Hypothalamus (tissue), 51 donors: ENCODE measurements around the gene PLCH1.
"Not testable (repeated sequence)": the region's sequence is repeated elsewhere in the genome, so short reads cannot be mapped to it uniquely, and the experiment has no call there.

Experiments used
- DNase-seq, 51 donors: peaks; one replicate each; lab custom pipeline; 2025; lab: John Stamatoyannopoulos, UW

PLCH1 gene

GRCh38 chr3:155614410-155614809 lies 130.5 kb downstream of the PLCH1 start:
- not testable (repeated sequence) for DNase-seq

- no peak for DNase-seq
These were observed 133.4 kb downstream of the PLCH1 start for GRCh38 chr3:155611456-155611855.

GRCh38 chr3:155609586-155609985 lies 135.3 kb downstream of the PLCH1 start:
- no peak for DNase-seq

GRCh38 chr3:155608228-155608920 lies 136.5 kb downstream of the PLCH1 start:
- DNase-seq = no peak

- no peak for DNase-seq
These were observed 137.1 kb downstream of the PLCH1 start for GRCh38 chr3:155607761-155608160.

- no peak for DNase-seq
These were observed 139.3 kb downstream of the PLCH1 start for GRCh38 chr3:155605571-155605970.

GRCh38 chr3:155604967-155605366 lies 139.9 kb downstream of the PLCH1 start:
- no peak for DNase-seq

- DNase-seq = no peak
These were observed 140.7 kb downstream of the PLCH1 start for GRCh38 chr3:155604126-155604525.

GRCh38 chr3:155603302-155603701 lies 141.6 kb downstream of the PLCH1 start:
- DNase-seq = no peak

- no peak for DNase-seq
These were observed 142.6 kb downstream of the PLCH1 start for GRCh38 chr3:155602307-155602706.

- no peak for DNase-seq
These were observed 146.2 kb downstream of the PLCH1 start for GRCh38 chr3:155598671-155599070.

- DNase-seq = no peak
These were observed 148.3 kb downstream of the PLCH1 start for GRCh38 chr3:155596615-155597014.

GRCh38 chr3:155595371-155595770 lies 149.5 kb downstream of the PLCH1 start:
- no peak for DNase-seq

- no peak for DNase-seq
These were observed 150.2 kb downstream of the PLCH1 start for GRCh38 chr3:155594526-155595187.

- DNase-seq = no peak
These were observed 157.3 kb downstream of the PLCH1 start for GRCh38 chr3:155587581-155587980.

- DNase-seq = no peak
These were observed 159.5 kb downstream of the PLCH1 start for GRCh38 chr3:155585384-155585783.

- DNase-seq = no peak
These were observed 163.3 kb downstream of the PLCH1 start for GRCh38 chr3:155581579-155581978.

GRCh38 chr3:155572085-155572484 lies 172.8 kb downstream of the PLCH1 start:
- DNase-seq = no peak

GRCh38 chr3:155568295-155568694 lies 176.6 kb downstream of the PLCH1 start:
- no peak for DNase-seq

GRCh38 chr3:155560594-155560993 lies 184.3 kb downstream of the PLCH1 start:
- no peak for DNase-seq

GRCh38 chr3:155560135-155560534 lies 184.7 kb downstream of the PLCH1 start:
- DNase-seq = no peak

- no peak for DNase-seq
These were observed 188.3 kb downstream of the PLCH1 start for GRCh38 chr3:155556531-155556930.
